GM12878 (cell line): ENCODE results near the gene SHISA9.

Source experiments
- BCL11A ChIP-seq: IDR thresholded peaks from 2 replicates; pipeline ENCODE4 v1.6.1; 2011; ENCODE audit warnings: low read depth, low read length
- CREB1 ChIP-seq: IDR thresholded peaks from 2 replicates; pipeline ENCODE4 v1.6.1; 2012; ENCODE audit warnings: low read depth, mild to moderate bottlenecking, inconsistent platforms
- CTCF ChIP-seq, 3 experiments: IDR thresholded peaks in 2 of 3; conservative IDR thresholded peaks in 1 of 3; 2 replicates each; pipeline ENCODE4 v1.5.1; 2011; ENCODE audit warnings: low read depth in 3 of 3, low read length in 3 of 3, mild to moderate bottlenecking in 3 of 3, control low read depth in 2 of 3, moderate library complexity in 2 of 3, inconsistent platforms in 1 of 3, mixed read lengths in 1 of 3; ENCODE audit not compliant: control insufficient read depth in 2 of 3, insufficient read depth in 1 of 3; ENCODE audit errors: extremely low read depth in 1 of 3
- DPF2 ChIP-seq: fragments of 450-650 bp; IDR thresholded peaks from 2 replicates; pipeline ENCODE4 v1.6.1; 2017; ENCODE audit warnings: mild to moderate bottlenecking
- EP300 ChIP-seq, 2 experiments: fragments of 150-350 bp in 1 of 2; IDR thresholded peaks; 2 replicates each; pipeline ENCODE4 v1.6.1; 2011 to 2012; ENCODE audit warnings: low read depth in 2 of 2, low read length in 2 of 2, borderline replicate concordance in 1 of 2, improper control_type of control experiment in 1 of 2, inconsistent platforms in 1 of 2; ENCODE audit not compliant: control insufficient read depth in 1 of 2
- MAX ChIP-seq: IDR thresholded peaks from 2 replicates; pipeline ENCODE4 v1.6.1; 2012; ENCODE audit warnings: low read depth, low read length, improper control_type of control experiment
- MEF2B ChIP-seq: fragments of 450-650 bp; IDR thresholded peaks from 2 replicates; pipeline ENCODE4 v1.6.1; 2018; ENCODE audit warnings: mild to moderate bottlenecking, moderate library complexity; ENCODE audit not compliant: partially characterized antibody, poor library complexity, severe bottlenecking
- NFIC ChIP-seq: IDR thresholded peaks from 2 replicates; pipeline ENCODE4 v1.6.1; 2012; ENCODE audit warnings: low read depth, mild to moderate bottlenecking, inconsistent platforms, low read length, moderate library complexity
- POLR2AphosphoS2 ChIP-seq: IDR thresholded peaks from 2 replicates; pipeline ENCODE4 v1.6.1; 2011; ENCODE audit warnings: low read depth, mild to moderate bottlenecking, low read length, improper control_type of control experiment, moderate library complexity
- POLR2AphosphoS5 ChIP-seq: IDR thresholded peaks from 2 replicates; pipeline ENCODE4 v1.6.1; 2011; ENCODE audit warnings: mild to moderate bottlenecking, low read length, inconsistent platforms
- SKIL ChIP-seq: fragments of 450-650 bp; IDR thresholded peaks from 2 replicates; pipeline ENCODE4 v1.6.1; 2017; ENCODE audit warnings: mild to moderate bottlenecking, low read depth, inconsistent platforms; ENCODE audit not compliant: poor library complexity, severe bottlenecking
- SP1 ChIP-seq: IDR thresholded peaks from one replicate; pipeline ENCODE4 v1.6.1; 2011; ENCODE audit warnings: low read depth, low read length
- USF2 ChIP-seq: IDR thresholded peaks from 2 replicates; pipeline ENCODE4 v1.6.1; 2011; ENCODE audit warnings: low read depth, low read length, improper control_type of control experiment, borderline replicate concordance
- ZBTB11 ChIP-seq: fragments of 450-650 bp; formaldehyde crosslinking; IDR thresholded peaks from 2 replicates; pipeline ENCODE4 v1.5.0; 2022; ENCODE audit warnings: mild to moderate bottlenecking, missing genetic modification characterization

- TF ChIP-seq EP300 (IDR thresholded peaks at IDR 0.05; ENCODE audit: borderline replicate concordance in 1 of 2, control insufficient read depth in 1 of 2, low read depth in 2 of 2, low read length in 2 of 2): no peak
- no peak for TF ChIP-seq CREB1
- no peak for TF ChIP-seq NFIC
- no peak for TF ChIP-seq CTCF (IDR thresholded peaks at IDR 0.05 in 2 of 3, conservative IDR thresholded peaks at IDR 0.05 in 1 of 3; ENCODE audit: control insufficient read depth in 2 of 3, extremely low read depth in 1 of 3, insufficient read depth in 1 of 3, low read depth in 3 of 3, low read length in 3 of 3)
- no peak for TF ChIP-seq SKIL
- TF ChIP-seq POLR2AphosphoS5: no peak
- TF ChIP-seq USF2: no peak
- no peak for TF ChIP-seq MEF2B
- TF ChIP-seq POLR2AphosphoS2: no peak
- no peak for TF ChIP-seq DPF2
- TF ChIP-seq ZBTB11 (CRISPR knock-in tag): no peak
- no peak for TF ChIP-seq BCL11A
- no peak for TF ChIP-seq SP1
- no peak for TF ChIP-seq MAX
These were observed 163.4 kb downstream of the SHISA9 start for GRCh38 chr16:13064821-13065220.
